NCI-H2107 (cell line): ENCODE measurements around the gene TEX48.

Experiments used
- DNase-seq: peaks from one replicate; lab custom pipeline; 2025; lab: John Stamatoyannopoulos, UW

The TEX48 gene

DNA sequence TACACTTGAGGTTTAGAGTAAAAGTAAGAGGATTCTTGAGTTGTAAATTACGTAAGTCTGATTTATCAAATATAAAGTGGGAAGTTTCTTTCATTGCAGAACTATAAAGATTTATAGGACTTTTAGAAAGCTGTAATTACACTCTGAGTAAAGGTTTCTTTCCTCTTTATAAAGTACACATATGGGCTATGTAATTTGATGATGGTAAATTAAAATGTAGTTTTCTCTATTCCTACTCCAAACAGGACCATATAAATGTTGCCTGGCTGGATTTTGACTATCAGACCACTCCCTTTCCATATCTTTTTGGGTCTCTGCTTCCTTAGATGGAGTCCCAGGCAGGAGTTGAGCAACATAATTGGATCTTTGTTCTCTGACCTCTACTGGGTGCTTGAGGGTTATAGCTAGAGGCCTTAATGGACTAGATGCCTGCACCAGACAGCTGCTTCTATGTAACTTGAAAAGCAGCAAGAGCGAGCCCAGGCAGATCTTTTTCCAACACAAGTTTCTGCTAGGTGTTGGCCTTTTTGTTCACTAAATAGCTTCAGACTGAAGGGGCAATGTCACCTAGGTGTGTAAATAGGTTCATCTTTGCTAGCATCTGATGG, 11.4 kb upstream of the TEX48 start:
- DNase-seq: no peak

DNA sequence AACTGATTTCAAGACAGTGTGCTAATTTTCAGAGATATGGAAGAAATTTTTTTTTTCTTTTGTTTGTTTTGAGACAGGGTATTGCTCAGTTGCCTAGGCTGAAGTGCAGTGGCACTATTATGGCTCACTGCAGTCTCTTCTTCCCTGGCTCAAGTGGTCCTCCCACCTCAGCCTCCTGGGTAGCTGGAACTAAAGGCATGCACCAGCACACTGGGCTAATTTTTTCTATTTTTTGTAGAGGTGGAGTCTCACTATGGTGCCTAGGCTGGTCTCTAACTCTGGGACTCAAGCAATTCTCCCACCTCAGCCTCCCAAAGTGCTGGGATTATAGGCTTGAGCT, 9.9 kb upstream of the TEX48 start:
- no peak for DNase-seq

DNA sequence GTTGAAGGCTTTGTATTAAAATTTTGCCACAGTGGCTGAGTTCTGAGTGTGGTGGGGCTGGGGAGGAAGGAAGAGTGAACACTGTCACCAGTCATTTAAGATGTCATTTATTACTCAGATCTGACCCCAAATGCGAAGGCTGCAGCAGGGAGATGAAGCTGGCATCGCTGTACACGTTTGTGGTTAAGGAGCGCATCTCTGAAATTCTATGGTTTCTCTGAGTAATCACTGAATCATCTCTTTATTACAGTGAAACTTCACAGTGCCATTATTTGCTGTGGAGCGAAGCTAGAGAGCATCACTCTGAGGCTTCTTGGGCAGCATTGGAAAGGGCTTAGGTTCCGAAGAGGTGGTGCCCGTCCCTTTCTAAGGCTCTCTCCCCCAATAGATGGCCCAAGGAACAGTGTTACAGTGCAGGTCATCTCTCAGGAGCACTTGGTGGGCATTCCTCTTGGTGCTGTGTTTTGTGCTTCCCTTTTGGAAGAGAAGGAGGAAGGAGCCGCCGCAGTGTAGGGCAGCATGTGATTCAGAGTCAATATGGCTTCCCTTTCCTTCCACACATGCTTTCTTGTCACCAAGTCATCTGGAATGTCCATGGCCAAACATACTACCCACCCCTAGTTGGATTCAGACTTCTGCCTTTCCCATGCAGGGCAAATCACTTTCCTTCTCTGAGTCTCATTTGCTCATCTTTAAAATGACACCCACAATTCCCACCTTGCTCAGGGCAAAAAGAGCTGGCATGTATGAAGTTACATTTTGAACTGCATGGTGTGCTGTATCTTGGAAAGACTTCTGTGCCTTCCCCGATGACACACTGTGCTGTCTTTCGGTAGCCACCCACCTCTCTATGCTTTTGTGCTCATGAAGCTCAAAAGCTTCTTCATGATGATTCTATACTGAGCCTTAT, 9.3 kb upstream of the TEX48 start:
- no peak for DNase-seq

DNA sequence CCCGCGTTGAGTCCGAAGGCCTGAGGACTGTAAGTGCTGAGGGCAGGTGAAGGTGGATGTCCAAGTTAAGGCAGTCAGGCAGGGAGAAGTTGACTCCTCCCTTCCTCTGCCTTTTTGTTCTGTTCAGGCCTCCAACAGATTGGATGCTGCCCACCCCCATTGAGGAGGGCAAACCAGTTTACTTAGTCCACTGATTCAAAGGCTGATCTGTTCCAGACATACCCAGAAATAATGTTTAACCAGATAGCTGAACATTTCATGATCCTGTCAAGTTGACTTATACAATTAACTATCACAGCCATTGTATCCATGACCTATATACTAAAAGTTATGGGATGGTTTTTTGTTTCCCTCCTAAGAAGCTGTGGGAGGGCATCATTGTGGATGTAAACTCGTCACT, 8.3 kb upstream of the TEX48 start:
- DNase-seq: no peak

DNA sequence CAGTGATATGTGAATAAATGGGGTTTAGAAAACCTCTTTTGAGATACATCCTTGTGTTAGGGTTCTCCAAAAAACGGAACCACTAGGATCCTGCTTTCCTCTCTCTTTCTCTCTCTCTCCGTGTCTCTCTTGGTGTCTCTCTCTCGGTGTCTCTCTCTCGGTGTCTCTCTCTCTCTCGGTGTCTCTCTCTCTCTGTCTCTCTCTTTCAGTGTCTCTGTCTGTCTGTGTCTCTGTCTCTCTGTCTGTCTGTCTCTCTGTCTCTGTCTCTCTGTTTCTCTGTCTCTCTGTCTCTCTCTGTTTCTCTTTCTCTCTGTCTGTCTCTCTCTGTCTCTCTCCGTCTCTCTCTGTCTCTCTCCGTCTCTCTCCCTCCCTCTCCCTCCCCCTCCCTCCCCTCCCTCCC, 7.8 kb upstream of the TEX48 start:
- no peak for DNase-seq

DNA sequence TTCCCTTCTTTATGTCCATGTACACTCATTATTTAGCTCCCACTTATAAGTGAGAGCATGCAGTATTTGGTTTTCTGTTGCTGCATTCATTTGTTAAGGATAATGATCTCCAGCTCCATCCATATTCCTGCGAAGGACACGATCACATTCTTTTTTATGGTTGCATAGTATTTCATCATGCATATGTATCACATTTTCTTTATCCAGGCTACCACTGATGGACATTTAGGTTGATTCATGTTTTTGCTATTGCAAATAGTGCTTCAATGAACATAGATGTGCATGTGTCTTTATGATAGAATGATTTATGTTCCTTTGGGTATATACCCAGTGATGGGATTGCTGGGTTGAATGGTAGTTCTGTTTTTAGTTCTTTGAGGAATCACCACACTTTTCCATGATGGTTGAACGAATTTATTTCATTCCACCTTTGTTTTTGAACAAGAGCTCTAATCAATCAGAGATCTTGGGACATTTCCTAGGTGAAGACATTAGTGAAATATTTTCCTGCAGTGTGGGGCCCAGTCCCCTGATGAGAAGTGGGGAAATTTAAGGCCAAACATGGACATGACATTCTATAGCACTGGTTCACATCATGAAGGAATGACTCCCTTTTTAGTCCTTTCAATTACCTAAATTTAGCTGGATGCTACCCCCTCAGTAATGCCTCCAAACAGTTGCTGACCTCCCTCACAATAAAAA, 7.1 kb upstream of the TEX48 start:
- no peak for DNase-seq

DNA sequence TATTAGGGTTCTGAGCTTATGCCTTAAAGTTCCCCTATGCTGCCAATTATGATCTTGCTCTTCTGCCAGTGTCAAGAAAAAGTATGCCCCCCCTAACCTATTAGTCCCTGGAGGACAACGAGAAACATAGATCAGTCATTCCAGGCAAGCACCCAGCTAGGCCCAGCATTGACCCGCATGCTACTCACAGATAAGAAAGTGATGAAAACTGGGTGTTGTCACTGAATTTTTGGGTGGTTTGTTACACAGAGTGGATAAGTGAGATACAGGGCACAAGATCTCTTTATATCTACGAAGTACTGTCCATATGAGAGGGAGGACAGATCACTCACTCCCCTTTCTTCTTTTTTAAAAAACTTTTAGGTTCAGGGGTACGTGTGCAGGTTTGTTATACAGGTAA, 6.4 kb upstream of the TEX48 start:
- no peak for DNase-seq

DNA sequence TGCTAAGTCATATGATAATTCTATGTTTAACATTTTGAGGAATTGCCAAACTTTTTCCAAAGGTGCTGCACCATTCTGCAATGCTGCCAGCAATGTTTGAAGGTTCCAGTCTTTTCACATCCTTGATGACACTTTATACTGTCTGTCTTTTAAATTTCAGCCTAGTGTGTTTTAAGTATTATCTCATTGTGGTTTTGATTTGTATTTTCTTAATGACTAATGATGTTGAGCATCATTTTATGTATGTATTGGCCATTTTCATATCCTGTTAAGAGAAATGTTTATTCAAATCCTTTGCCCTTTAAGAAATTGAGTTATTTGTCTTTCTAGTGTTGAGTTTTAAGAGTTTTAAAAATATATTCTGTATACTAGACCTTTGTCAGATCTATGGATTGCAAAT, 5.0 kb upstream of the TEX48 start:
- no peak for DNase-seq

DNA sequence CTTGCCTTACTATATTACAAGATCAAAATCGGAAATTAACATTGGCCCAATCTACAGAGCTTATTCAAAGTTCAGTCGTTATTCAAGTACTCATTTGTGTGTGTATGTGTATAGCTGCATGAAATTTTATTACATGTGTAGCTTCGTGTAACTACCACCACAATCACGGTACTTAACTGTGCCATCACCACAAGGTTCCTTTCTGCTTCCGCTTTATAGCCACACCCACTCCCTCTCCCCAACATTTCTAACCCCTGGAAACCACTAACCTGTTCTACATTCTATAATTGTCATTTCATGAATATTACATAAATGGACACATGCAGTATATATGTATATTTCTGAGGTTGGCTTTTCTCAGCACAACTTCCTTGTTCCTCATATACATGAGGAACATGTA, 4.0 kb upstream of the TEX48 start:
- DNase-seq: no peak

DNA sequence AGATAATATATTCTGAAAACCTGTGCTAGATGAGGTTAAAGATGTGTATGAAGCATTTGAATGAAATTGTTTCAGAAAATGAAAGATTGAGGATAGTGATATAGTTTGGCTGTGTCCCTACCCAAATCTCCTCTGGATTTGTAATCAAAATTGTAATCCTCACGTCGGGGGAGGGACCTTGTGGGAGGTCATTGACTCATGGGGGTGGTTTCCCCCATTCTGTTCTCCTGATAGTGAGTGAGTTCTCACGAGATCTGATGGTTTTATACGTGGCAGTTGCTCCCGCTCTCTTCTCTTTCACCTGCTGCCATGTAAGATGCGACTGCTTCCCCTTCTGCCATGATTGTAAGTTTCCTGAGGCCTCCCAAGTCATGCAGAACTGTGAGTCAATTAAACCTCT, 2.0 kb upstream of the TEX48 start:
- DNase-seq: no peak

DNA sequence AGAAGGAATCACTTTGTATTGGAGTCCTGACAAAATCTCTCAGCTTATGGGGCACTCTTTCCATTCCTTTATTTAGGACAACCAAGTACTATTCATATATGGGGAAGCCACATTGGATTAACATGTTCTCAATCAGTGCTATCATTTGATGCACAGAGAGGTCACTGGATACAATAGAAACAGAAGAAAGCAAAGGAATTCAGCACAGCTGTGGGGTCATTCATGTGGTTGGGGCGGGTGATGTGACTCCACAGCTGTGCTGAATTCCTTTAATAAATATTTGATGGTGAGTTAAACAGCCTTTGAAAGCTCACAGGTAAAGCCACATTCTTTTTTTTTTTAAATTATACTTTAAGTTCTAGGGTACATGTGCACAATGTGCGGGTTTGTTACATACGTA, 854 bp upstream of the TEX48 start:
- DNase-seq: no peak

DNA sequence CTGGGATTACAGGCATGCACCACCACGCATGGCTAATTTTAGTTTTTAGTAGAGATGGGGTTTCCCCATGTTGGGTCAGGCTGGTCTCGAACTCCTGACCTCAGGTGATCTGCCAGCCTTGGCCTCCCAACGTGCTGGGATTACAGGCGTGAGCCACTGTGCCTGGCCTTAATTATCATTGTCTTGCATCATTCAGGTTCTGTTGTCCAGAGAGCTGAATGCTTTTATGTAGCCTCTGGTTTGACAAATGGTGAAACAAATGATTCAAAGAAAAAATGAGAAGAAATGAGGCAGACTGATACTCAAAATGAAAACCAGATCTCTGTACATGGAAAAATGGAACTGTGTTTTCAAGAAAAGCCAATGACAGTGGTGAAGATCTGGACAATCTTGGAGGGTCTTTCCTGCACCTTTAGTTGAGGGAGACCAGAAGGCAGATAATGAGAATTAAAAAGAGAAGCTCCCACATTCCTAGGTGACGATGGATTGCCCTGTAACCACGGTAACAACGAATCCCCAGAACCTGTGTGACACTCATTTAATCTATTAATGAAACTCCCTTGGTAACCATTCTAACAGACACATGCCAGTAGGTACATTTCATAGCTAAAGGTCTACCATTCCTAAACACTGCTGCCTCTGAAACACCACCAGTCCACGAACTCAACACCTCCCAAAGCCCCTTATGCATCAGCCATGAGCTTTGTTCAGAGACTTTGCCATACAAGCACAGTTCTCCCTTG, 1.6 kb downstream of the TEX48 start:
- no peak for DNase-seq

DNA sequence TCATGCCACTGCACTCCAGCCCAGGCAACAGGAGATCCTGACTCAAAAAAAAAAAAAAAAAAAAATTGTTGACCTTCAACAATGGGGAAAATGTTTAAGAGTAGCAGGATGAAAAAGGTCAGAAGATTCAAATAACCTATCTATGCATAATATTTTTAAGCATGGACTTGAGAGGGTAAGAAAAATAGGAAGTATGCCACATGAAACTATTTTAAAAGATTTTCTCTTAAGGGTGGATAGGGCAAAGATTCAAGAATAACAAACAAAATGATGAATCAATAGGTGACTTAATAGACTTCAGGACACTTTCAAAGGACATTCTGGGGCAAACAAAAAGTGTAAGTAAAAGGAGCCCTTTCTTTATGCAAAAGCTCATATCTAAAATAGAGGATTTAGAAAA, 3.2 kb downstream of the TEX48 start:
- no peak for DNase-seq

DNA sequence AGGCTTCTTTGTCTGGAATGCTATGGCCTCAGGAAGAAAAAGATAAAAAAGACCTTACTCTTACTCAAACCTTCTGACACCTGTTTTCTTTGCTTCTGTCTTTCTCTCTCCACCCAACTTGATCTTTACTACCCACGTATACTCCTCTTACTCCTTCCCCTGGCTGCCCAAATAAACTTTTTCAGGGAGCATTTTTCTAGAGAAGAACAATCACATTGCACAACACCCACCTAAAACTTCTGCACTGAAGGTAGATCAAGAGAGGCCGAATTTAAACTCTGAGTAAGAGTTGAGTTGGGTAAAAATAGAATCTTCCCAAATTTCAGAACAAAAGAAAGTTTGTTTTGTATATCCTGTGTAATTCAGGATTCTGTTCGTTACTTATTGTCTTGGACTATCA, 3.9 kb downstream of the TEX48 start:
- no peak for DNase-seq

DNA sequence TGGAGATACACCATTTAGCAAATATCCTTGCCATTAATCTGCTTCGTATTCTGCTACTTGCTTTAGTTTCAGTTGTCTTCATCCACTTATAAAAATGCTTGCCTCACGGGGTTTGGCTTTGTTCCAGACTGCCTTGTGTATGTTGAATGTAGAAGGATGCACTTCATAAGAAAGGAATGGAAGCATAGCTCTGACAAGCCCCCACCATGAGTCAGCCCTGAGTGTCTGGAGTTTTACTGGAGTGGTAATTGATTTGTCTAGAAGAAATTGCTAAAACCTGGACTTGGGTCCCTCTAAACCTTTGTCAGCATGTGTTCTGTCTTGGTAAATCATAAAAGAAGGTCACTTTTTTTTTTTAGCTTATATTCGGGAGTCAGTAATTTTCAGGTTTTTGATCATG, 4.6 kb downstream of the TEX48 start:
- DNase-seq: peak; percentile 64

DNA sequence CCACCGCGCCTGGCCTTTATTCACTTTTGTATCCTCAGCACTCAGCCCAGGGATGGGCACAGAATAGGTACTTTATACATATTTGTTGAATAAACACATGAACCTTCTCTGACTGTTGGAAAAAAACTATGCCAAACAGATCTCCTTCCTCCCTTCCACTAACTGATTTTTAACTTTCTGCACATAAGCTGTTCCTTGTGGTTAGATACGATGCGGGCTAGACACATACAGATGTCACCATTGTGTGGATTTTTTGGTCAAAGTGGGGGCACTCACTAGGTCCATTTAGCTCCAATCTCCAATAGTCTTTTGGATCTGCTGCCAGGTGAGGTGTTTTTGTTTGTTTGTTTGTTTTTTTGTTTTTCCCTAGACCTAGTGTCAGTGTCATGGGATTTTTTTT, 5.1 kb downstream of the TEX48 start:
- DNase-seq: no peak

DNA sequence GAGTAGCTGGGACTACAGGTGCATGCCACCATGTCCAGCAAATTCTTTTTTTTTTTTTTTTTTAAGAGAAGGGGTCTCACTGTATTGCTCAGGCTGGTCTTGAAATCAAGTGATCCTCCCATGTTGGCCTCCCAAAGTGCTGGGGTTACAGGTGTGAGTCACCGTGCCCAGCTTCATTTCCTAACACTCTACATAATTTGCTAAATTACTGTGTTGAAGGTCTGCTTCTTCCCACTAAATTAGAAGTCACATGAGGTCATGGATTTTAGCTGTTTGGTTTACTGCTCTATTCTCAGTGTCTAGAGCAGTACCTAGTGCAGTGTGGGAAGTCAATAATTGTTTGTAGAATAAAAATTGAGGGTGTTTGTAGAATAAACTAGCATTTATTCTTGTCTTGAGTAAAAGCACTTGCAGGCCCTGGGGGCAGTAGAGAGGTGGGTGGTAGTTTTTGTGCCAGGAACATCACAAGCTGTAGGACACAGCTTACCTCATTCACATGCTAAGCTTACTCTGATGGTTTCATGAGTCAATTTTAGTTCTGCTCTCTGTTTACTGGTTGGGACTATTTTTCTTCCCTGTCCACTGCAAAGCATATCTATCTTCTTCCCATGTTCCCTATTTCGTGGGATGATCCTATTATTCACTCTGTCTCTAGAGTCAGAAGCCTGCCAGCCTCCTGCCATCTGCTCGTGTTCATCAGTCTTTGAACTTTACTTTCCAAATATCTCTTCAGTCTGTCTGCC, 7.0 kb downstream of the TEX48 start:
- no peak for DNase-seq

DNA sequence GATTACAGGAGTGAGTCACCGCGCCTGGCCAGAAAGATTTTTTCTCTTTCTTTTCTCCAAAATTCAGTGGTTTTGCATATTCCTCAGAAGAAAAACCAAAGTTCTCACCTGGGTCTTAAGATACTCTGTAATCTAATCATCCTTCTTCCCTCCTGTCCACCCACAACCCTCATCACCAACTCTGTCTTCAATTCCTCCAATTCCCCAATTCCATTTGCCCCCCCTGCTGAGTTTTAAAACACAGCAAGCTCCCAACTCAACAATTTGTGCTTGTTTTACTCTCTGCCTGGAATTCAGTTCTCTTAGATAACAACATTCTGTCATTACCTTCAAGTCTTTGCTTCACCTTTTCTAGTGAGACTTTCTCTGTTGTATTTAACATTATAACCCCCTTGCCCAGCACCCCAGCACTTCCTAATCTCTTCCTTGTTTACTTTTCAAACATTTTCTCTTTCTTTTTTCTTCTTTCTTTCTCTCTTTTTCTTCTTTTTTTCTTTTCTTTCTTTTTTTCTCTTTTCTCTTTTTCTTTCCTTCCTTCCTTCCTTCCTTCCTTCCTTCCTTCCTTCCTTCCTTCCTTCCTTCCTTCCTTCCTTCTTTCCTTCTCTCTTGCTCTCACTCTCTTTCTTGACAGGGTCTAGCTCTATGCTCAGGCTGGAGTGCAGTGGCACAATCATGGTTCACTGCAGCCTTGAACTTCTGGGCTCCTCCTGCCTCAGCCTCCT, 7.8 kb downstream of the TEX48 start:
- DNase-seq: no peak

DNA sequence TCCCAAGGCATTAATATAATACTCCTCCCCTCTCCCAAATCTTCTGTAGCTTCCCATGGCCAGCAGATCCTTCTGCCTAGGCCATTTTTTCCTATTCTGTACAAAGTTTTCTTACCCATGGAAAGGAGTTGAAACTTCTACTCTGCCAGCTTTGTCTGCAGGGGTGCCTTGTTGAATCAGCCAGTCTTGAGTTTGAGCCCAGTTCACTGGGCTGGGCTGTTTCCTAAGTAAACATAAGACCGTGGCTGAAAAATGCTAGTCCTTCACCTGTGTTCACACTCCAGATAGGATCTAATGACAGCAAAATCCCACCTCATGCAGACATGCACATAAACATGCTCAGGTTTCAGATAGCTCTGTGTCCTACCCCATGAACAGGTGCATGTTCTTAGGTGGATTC, 10.4 kb downstream of the TEX48 start:
- no peak for DNase-seq

DNA sequence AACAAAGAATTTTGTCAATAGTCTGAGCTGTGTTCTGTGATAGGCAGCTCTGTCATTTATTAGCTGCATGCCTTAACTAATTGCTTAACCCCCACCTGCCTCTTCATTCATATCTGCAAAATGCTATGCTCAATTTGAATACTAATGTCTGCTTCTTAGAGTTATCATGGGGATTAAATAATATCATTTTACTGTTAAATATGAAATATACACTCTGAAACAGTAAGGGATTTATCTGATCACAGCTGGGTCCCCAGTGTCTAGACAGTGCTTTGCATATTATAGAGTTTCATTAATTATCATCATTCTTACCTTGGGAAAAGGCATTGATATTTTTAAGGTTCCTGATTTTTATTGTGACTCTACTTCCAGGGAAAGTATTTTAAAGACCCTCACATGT, 12.0 kb downstream of the TEX48 start:
- no peak for DNase-seq

DNA sequence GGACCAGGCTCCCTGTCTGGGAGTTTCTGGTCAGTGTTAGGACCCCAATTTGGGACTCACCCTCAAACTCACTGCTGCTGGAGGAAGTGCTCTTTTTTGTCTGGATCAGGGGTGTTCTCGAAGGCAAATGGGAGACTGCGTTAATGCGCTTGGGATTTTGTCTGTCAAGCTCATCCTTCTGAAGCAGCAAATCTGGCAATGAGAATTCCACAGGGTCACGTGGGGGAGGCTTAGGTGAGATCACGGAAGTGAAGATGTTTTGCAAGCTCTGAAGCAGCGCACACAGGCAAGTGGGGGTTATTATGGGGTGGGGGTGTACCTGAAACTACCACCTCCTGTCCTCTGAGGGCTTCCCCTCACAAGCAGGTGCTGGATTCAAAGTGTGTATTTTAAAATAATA, 13.8 kb downstream of the TEX48 start:
- no peak for DNase-seq
